GM23338 (cell line): ENCODE data around the gene SLCO4A1. TPM values are rescaled to one million over a fixed set of nuclear protein-coding genes. Genes with fewer than 3 reads are reported as not detected.

Experiments
- ATAC-seq: fragments of 200-7000 bp; cut with Tn5 transposase; 3 replicates; pipeline ENCODE4 v1.9.1; 2020
- DNase-seq: peaks from one replicate; pipeline ENCODE4 v3.0.0-alpha.2; 2015; ENCODE audit warnings: low spot score
- H2AFZ ChIP-seq: fragments of 200-600 bp; sonication (generic); 2 replicates; pipeline ENCODE4 v1.8.0; 2016; ENCODE audit warnings: antibody characterized with exemption, mild to moderate bottlenecking, moderate library complexity
- H3F3A ChIP-seq: fragments of 200-600 bp; sonication (generic); replicated peaks from 2 replicates; pipeline ENCODE4 v1.8.0; 2017; ENCODE audit warnings: antibody characterized with exemption, mixed run types, low read depth
- H3K27ac ChIP-seq: fragments of 200-600 bp; sonication (generic); 2 replicates; pipeline ENCODE4 v1.6.1; 2016; ENCODE audit warnings: low read depth
- H3K27me3 ChIP-seq: fragments of 200-600 bp; sonication (generic); 2 replicates; pipeline ENCODE4 v1.8.0; 2016; ENCODE audit warnings: mild to moderate bottlenecking, mixed run types, moderate library complexity; ENCODE audit not compliant: insufficient read depth
- H3K36me3 ChIP-seq: fragments of 200-600 bp; sonication (generic); 2 replicates; pipeline ENCODE4 v1.8.0; 2016; ENCODE audit warnings: mild to moderate bottlenecking; ENCODE audit not compliant: insufficient read depth
- H3K4me1 ChIP-seq: fragments of 200-600 bp; sonication (generic); 2 replicates; pipeline ENCODE4 v1.8.0; 2016; ENCODE audit warnings: mild to moderate bottlenecking, moderate library complexity; ENCODE audit not compliant: insufficient read depth
- H3K4me2 ChIP-seq: fragments of 200-600 bp; sonication (generic); 2 replicates; pipeline ENCODE4 v1.7.1; 2017; ENCODE audit warnings: mixed run types
- H3K4me3 ChIP-seq: fragments of 200-600 bp; sonication (generic); 2 replicates; pipeline ENCODE4 v1.6.1; 2016; ENCODE audit warnings: mixed run types
- H3K79me2 ChIP-seq: fragments of 200-600 bp; sonication (generic); replicated peaks from 2 replicates; pipeline ENCODE4 v1.8.0; 2017; ENCODE audit warnings: mild to moderate bottlenecking; ENCODE audit not compliant: insufficient read depth
- H3K9me2 ChIP-seq: fragments of 200-600 bp; sonication (generic); 2 replicates; pipeline ENCODE4 v1.8.0; 2017; ENCODE audit not compliant: insufficient read depth
- H4K20me1 ChIP-seq: fragments of 200-600 bp; sonication (generic); replicated peaks from 2 replicates; pipeline ENCODE4 v1.8.0; 2017; ENCODE audit warnings: mild to moderate bottlenecking; ENCODE audit not compliant: insufficient read depth
- H3K27ac Mint-ChIP-seq: 2 replicates; pipeline ENCODE4 v1.8.0; 2020; ENCODE audit warnings: inconsistent platforms, mild to moderate bottlenecking, moderate library complexity, mixed read lengths
- H3K27me3 Mint-ChIP-seq: 3 replicates; pipeline ENCODE4 v1.8.0; 2022; ENCODE audit warnings: low read depth, mild to moderate bottlenecking, moderate library complexity, mixed read lengths, inconsistent platforms; ENCODE audit not compliant: insufficient read depth, poor library complexity
- H3K36me3 Mint-ChIP-seq: 3 replicates; pipeline ENCODE4 v1.8.0; 2021; ENCODE audit warnings: low read depth, mild to moderate bottlenecking, inconsistent platforms, moderate library complexity, mixed read lengths
- H3K4me1 Mint-ChIP-seq: 3 replicates; pipeline ENCODE4 v1.8.0; 2020; ENCODE audit warnings: mild to moderate bottlenecking, inconsistent platforms, mixed read lengths
- H3K4me3 Mint-ChIP-seq: 3 replicates; pipeline ENCODE4 v1.8.0; 2021; ENCODE audit warnings: moderate library complexity, mild to moderate bottlenecking, inconsistent platforms, mixed read lengths
- H3K9me3 Mint-ChIP-seq: 3 replicates; pipeline ENCODE4 v1.8.0; 2020; ENCODE audit warnings: moderate library complexity, mild to moderate bottlenecking, inconsistent platforms, mixed read lengths
- CREB1 ChIP-seq: fragments of 250-450 bp; sonication (Bioruptor Pico); IDR thresholded peaks from 2 replicates; pipeline ENCODE4 v1.5.0; 2020; ENCODE audit warnings: low read depth, mild to moderate bottlenecking, moderate library complexity
- CTCF ChIP-seq, 2 experiments: fragments of 200-600 bp in 1 of 2; sonication (generic) in 1 of 2; conservative IDR thresholded peaks; 2 replicates each; pipeline versions ENCODE4 v1.5.1 to v1.6.1; 2016 to 2017; ENCODE audit warnings: antibody characterized with exemption in 2 of 2, low read depth in 2 of 2, mild to moderate bottlenecking in 2 of 2, moderate library complexity in 1 of 2
- ETS1 ChIP-seq: IDR thresholded peaks from 2 replicates; pipeline ENCODE4 v1.6.1; 2016; ENCODE audit warnings: antibody characterized with exemption
- EZH2 ChIP-seq: fragments of 200-600 bp; sonication (generic); IDR thresholded peaks from one replicate; pipeline ENCODE4 v1.8.0; 2017; ENCODE audit warnings: antibody characterized with exemption, mild to moderate bottlenecking, low read depth; ENCODE audit not compliant: unreplicated experiment
- EZH2phosphoT487 ChIP-seq: fragments of 200-600 bp; sonication (generic); IDR thresholded peaks from one replicate; pipeline ENCODE4 v1.8.1; 2018; ENCODE audit warnings: antibody characterized with exemption; ENCODE audit not compliant: unreplicated experiment
- JUNB ChIP-seq: IDR thresholded peaks from one replicate; pipeline ENCODE4 v1.6.1; 2016; ENCODE audit warnings: antibody characterized with exemption; ENCODE audit not compliant: unreplicated experiment
- NANOG ChIP-seq: IDR thresholded peaks from 2 replicates; pipeline ENCODE4 v1.6.1; 2016; ENCODE audit warnings: antibody characterized with exemption, borderline replicate concordance
- POLR2AphosphoS5 ChIP-seq: IDR thresholded peaks from 2 replicates; pipeline ENCODE4 v1.6.1; 2016; ENCODE audit warnings: antibody characterized with exemption, low read depth
- REST ChIP-seq: IDR thresholded peaks from one replicate; pipeline ENCODE4 v1.6.1; 2018; ENCODE audit warnings: antibody characterized with exemption; ENCODE audit not compliant: unreplicated experiment
- STAT1 ChIP-seq: IDR thresholded peaks from one replicate; pipeline ENCODE4 v1.6.1; 2016; ENCODE audit warnings: antibody characterized with exemption; ENCODE audit not compliant: unreplicated experiment
- ZNF114 ChIP-seq: fragments of 250-450 bp; sonication (Bioruptor Pico); IDR thresholded peaks from 2 replicates; pipeline ENCODE4 v1.5.0; 2020; ENCODE audit warnings: mild to moderate bottlenecking, moderate library complexity
- ZNF331 ChIP-seq: fragments of 250-450 bp; sonication (Bioruptor Pico); IDR thresholded peaks from 2 replicates; pipeline ENCODE4 v1.5.0; 2020; ENCODE audit warnings: low read depth, mild to moderate bottlenecking, moderate library complexity
- polyA plus RNA-seq: library from polyadenylated mRNA; unstranded; fragments of >200 nt; fragmentation: Nextera tagmentation; extraction: Ambion mirVana; gene quantifications from 2 replicates; pipeline ENCODE4 v1.2.1, GENCODE V29; 2016
- total RNA-seq: library from RNA; depleted of rRNA; stranded (reverse); fragments of >200 nt; shearing (Covaris generic); gene quantifications from 2 replicates; pipeline ENCODE4 v1.2.3, GENCODE V29; 2014

Gene SLCO4A1
- total and polyA plus RNA-seq, 2 experiments from 2014 or later: 28.5 to 41.6 TPM

GRCh38 chr20:62695448-62696414, 53.4 kb downstream of the SLCO4A1 start:
- Histone ChIP-seq H3K4me1 (no peaks in the 10 kb centered on the region), H4K20me1 (no peaks in the 10 kb centered on the region), H3K4me2 (no peak overlapping the region), H3K27me3 (no peaks in the 10 kb centered on the region), H3K79me2 (no peaks in the 10 kb centered on the region), H3K9me2 (no peaks in the 10 kb centered on the region), H3K36me3 (no peaks in the 10 kb centered on the region), H3F3A (no peaks in the 10 kb centered on the region), H3K4me3 (no peak overlapping the region), H3K27ac (no peak overlapping the region), H2AFZ (no peak overlapping the region)
- Mint-ChIP-seq H3K4me3 (no peak overlapping the region), H3K4me1 (peaks cover 1% of the 10 kb centered on the region; the same call in 1 of the 3 replicates), H3K27ac (no peak overlapping the region), H3K36me3 (no peaks in the 10 kb centered on the region), H3K9me3 (no peaks in the 10 kb centered on the region), H3K27me3 (peaks cover 8% of the 10 kb centered on the region)
- DNase-seq: no peak
- no peak for ATAC-seq
- TF ChIP-seq CREB1 (CRISPR knock-in tag) (no peak), JUNB (no peak), EZH2 (no peak), REST (no peak), ZNF114 (CRISPR knock-in tag) (no peak), CTCF (conservative IDR thresholded peaks at IDR 0.05; ENCODE audit: low read depth in 2 of 2) (no peak), NANOG (no peak), ETS1 (no peak), STAT1 (no peak), ZNF331 (CRISPR knock-in tag) (no peak), EZH2phosphoT487 (no peak), POLR2AphosphoS5 (no peak)
